IMR-90 (cell line): ENCODE data around the gene RBM44. TPM values are rescaled to one million over a fixed set of nuclear protein-coding genes. Genes with fewer than 3 reads are reported as not detected.

ENCODE experiments used
- ATAC-seq: fragments of 200-7000 bp; cut with Tn5 transposase; 2 replicates; pipeline ENCODE4 v1.9.1; 2020; ENCODE audit warnings: low read depth, mild to moderate bottlenecking, moderate library complexity
- BruUV-seq: library from RNA; stranded (reverse); fragments of 400-500 nt; replicated peaks from 2 replicates; lab custom pipeline; 2021; lab: Mats Ljungman, UMichigan
- CTCF ChIA-PET: fragments of 300-600 bp; formaldehyde crosslinking; extraction: SDS; loops from one replicate; lab custom pipeline; 2021; ENCODE audit warnings: antibody characterized with exemption; lab: Yijun Ruan, JAX
- POLR2A ChIA-PET: fragments of 300-600 bp; sonication (Branson Sonifier 250); formaldehyde crosslinking; loops from one replicate; lab custom pipeline; 2022; ENCODE audit warnings: antibody characterized with exemption; ENCODE audit not compliant: unreplicated experiment; lab: Charles Lee
- DNase-seq: peaks from one replicate; pipeline ENCODE4 v3.0.0; 2013
- H2AFZ ChIP-seq: replicated peaks from 2 replicates; pipeline ENCODE3; 2013; ENCODE audit warnings: low read length, mild to moderate bottlenecking; ENCODE audit not compliant: poor library complexity
- H2AK5ac ChIP-seq: 2 replicates; pipeline ENCODE4 v1.6.1; 2013; ENCODE audit warnings: low read depth, low read length, inconsistent platforms
- H2AK9ac ChIP-seq: replicated peaks from 2 replicates; pipeline ENCODE3; 2013; ENCODE audit warnings: mild to moderate bottlenecking, low read depth, low read length, moderate library complexity; ENCODE audit not compliant: poor library complexity
- H2BK120ac ChIP-seq: 2 replicates; pipeline ENCODE4 v1.6.1; 2013; ENCODE audit warnings: low read depth, low read length, inconsistent platforms
- H2BK15ac ChIP-seq: 3 replicates; pipeline ENCODE4 v1.6.1; 2013; ENCODE audit warnings: low read depth, low read length, inconsistent platforms
- H2BK20ac ChIP-seq: 2 replicates; pipeline ENCODE4 v1.6.1; 2013; ENCODE audit warnings: low read depth, mild to moderate bottlenecking, inconsistent platforms, low read length, moderate library complexity
- H2BK5ac ChIP-seq: 2 replicates; pipeline ENCODE4 v1.6.1; 2013; ENCODE audit warnings: mild to moderate bottlenecking, low read depth, low read length, inconsistent platforms; ENCODE audit not compliant: poor library complexity, severe bottlenecking
- H3K14ac ChIP-seq: replicated peaks from 2 replicates; pipeline ENCODE4 v1.6.1; 2013; ENCODE audit warnings: low read depth, low read length, inconsistent platforms
- H3K18ac ChIP-seq: 2 replicates; pipeline ENCODE4 v1.6.1; 2013; ENCODE audit warnings: low read depth, low read length, control low read depth
- H3K23ac ChIP-seq: 2 replicates; pipeline ENCODE4 v1.6.1; 2013; ENCODE audit warnings: low read depth, low read length, inconsistent platforms
- H3K27ac ChIP-seq: 2 replicates; pipeline ENCODE4 v1.5.1; 2013; ENCODE audit warnings: mild to moderate bottlenecking, control low read depth, low read length; ENCODE audit not compliant: insufficient read depth
- H3K27me3 ChIP-seq: 2 replicates; pipeline ENCODE4 v1.6.1; 2013; ENCODE audit warnings: low read length; ENCODE audit not compliant: control insufficient read depth, insufficient read depth
- H3K36me3 ChIP-seq: 2 replicates; pipeline ENCODE4 v1.6.1; 2013; ENCODE audit warnings: low read length, mixed read lengths; ENCODE audit not compliant: control insufficient read depth, insufficient read depth
- H3K4ac ChIP-seq: 2 replicates; pipeline ENCODE4 v1.6.1; 2013; ENCODE audit warnings: low read depth, low read length, inconsistent platforms
- H3K4me1 ChIP-seq: 2 replicates; pipeline ENCODE4 v1.6.1; 2013; ENCODE audit warnings: low read length, mixed read lengths; ENCODE audit not compliant: control insufficient read depth, insufficient read depth
- H3K4me2 ChIP-seq: 2 replicates; pipeline ENCODE4 v1.6.1; 2013; ENCODE audit warnings: low read depth, mild to moderate bottlenecking, control low read depth, low read length, moderate library complexity
- H3K4me3 ChIP-seq: 2 replicates; pipeline ENCODE4 v1.5.1; 2013; ENCODE audit warnings: low read depth, mild to moderate bottlenecking, control low read depth, low read length, moderate library complexity; ENCODE audit not compliant: insufficient read depth
- H3K56ac ChIP-seq: 2 replicates; pipeline ENCODE4 v1.6.1; 2013; ENCODE audit warnings: low read length, inconsistent platforms; ENCODE audit not compliant: insufficient read depth; ENCODE audit errors: extremely low read depth
- H3K79me1 ChIP-seq, 2 experiments: 2 replicates each; pipeline ENCODE4 v1.6.1; 2013; ENCODE audit warnings: low read length in 2 of 2, inconsistent platforms in 1 of 2, low read depth in 1 of 2
- H3K9ac ChIP-seq: 2 replicates; pipeline ENCODE4 v1.6.1; 2013; ENCODE audit warnings: low read depth, low read length, control low read depth
- H3K9me1 ChIP-seq: 2 replicates; pipeline ENCODE4 v1.6.1; 2013; ENCODE audit warnings: low read length, inconsistent platforms; ENCODE audit not compliant: insufficient read depth
- H3K9me3 ChIP-seq: 2 replicates; pipeline ENCODE4 v1.6.1; 2013; ENCODE audit warnings: low read length; ENCODE audit not compliant: control insufficient read depth, insufficient read depth
- H4K20me1 ChIP-seq: 2 replicates; pipeline ENCODE4 v1.6.1; 2013; ENCODE audit warnings: low read length, inconsistent platforms; ENCODE audit not compliant: insufficient read depth
- H4K5ac ChIP-seq: 2 replicates; pipeline ENCODE4 v1.6.1; 2013; ENCODE audit warnings: mild to moderate bottlenecking, low read depth, low read length, control low read depth
- H4K8ac ChIP-seq, 2 experiments: 2 replicates each; pipeline ENCODE4 v1.6.1; 2013; ENCODE audit warnings: low read depth in 2 of 2, low read length in 2 of 2, control low read depth in 1 of 2, inconsistent platforms in 1 of 2
- H4K91ac ChIP-seq: 2 replicates; pipeline ENCODE4 v1.6.1; 2013; ENCODE audit warnings: low read depth, low read length, inconsistent platforms; ENCODE audit not compliant: insufficient read depth
- BHLHE40 ChIP-seq: fragments of 150-350 bp; IDR thresholded peaks from 2 replicates; pipeline ENCODE4 v1.6.1; 2016; ENCODE audit warnings: mild to moderate bottlenecking, low read depth, low read length
- CEBPB ChIP-seq: IDR thresholded peaks from 2 replicates; pipeline ENCODE4 v1.6.1; 2012; ENCODE audit warnings: low read depth, low read length, improper control_type of control experiment
- CHD1 ChIP-seq: IDR thresholded peaks from 2 replicates; pipeline ENCODE4 v1.6.1; 2012; ENCODE audit warnings: low read depth, low read length, improper control_type of control experiment
- ELK1 ChIP-seq: fragments of 150-350 bp; IDR thresholded peaks from 2 replicates; pipeline ENCODE4 v1.6.1; 2016; ENCODE audit warnings: low read depth, mild to moderate bottlenecking, low read length, moderate library complexity, borderline replicate concordance
- FOS ChIP-seq: fragments of 150-350 bp; IDR thresholded peaks from 2 replicates; pipeline ENCODE4 v1.6.1; 2016; ENCODE audit warnings: low read depth, low read length
- MAFK ChIP-seq: IDR thresholded peaks from 2 replicates; pipeline ENCODE4 v1.6.1; 2012; ENCODE audit warnings: low read depth, low read length, improper control_type of control experiment
- MAZ ChIP-seq: IDR thresholded peaks from 2 replicates; pipeline ENCODE4 v1.6.1; 2012; ENCODE audit warnings: low read depth, mild to moderate bottlenecking, low read length, improper control_type of control experiment, moderate library complexity, borderline replicate concordance
- MXI1 ChIP-seq: IDR thresholded peaks from 2 replicates; pipeline ENCODE4 v1.6.1; 2012; ENCODE audit warnings: low read depth, mild to moderate bottlenecking, low read length, moderate library complexity, borderline replicate concordance
- NFE2L2 ChIP-seq: fragments of 150-350 bp; IDR thresholded peaks from 2 replicates; pipeline ENCODE4 v1.6.1; 2016; ENCODE audit warnings: low read depth, mild to moderate bottlenecking, low read length
- POLR2A ChIP-seq: IDR thresholded peaks from 2 replicates; pipeline ENCODE4 v1.6.1; 2012; ENCODE audit warnings: mild to moderate bottlenecking, low read depth, low read length
- RAD21 ChIP-seq: IDR thresholded peaks from 2 replicates; pipeline ENCODE4 v1.6.1; 2012; ENCODE audit warnings: low read length, improper control_type of control experiment
- RCOR1 ChIP-seq: IDR thresholded peaks from 2 replicates; pipeline ENCODE4 v1.6.1; 2012; ENCODE audit warnings: mild to moderate bottlenecking, low read length, improper control_type of control experiment; ENCODE audit not compliant: insufficient replicate concordance
- RFX5 ChIP-seq: IDR thresholded peaks from 2 replicates; pipeline ENCODE4 v1.8.0; 2012; ENCODE audit warnings: low read depth, mild to moderate bottlenecking, low read length, moderate library complexity
- SMC3 ChIP-seq: fragments of 150-350 bp; IDR thresholded peaks from 2 replicates; pipeline ENCODE4 v1.6.1; 2016; ENCODE audit warnings: low read depth, mild to moderate bottlenecking, antibody characterized with exemption, low read length, moderate library complexity
- USF2 ChIP-seq: fragments of 150-350 bp; IDR thresholded peaks from 2 replicates; pipeline ENCODE4 v1.6.1; 2017; ENCODE audit warnings: mild to moderate bottlenecking, antibody characterized with exemption, low read length, low read depth
- WGBS, 2 experiments: methylation state at CpG; one replicate each; pipeline versions ENCODE4 v1.1.5 to v1.1.7; 2013; ENCODE audit warnings: missing lambda C conversion rate in 2 of 2; ENCODE audit not compliant: insufficient read length in 1 of 2; ENCODE audit errors: extremely low coverage in 2 of 2; 5-methylcytosine and 5-hydroxymethylcytosine counted together
- dilution Hi-C: fragments of 300-500 bp; cut with HindIII; formaldehyde crosslinking; loops from one replicate; pipeline ENCODE4 v1.14.3; 2018; ENCODE audit warnings: low sequenced_read_pairs; ENCODE audit not compliant: unreplicated experiment
- in situ Hi-C: fragments of 300-500 bp; cut with MboI; formaldehyde crosslinking; loops from 3 replicates; pipeline ENCODE4 v1.14.3; 2019; ENCODE audit warnings: low sequenced_read_pairs, inconsistent platforms, mixed read lengths
- intact Hi-C: fragments of 100-400 bp; cut with micrococcal nuclease; formaldehyde crosslinking; loops from 2 replicates; pipeline ENCODE4 v1.10.0; 2022
- polyA plus RNA-seq, 3 experiments: library from polyadenylated mRNA; depleted of rRNA; stranded (reverse); fragments of >200 nt; gene quantifications; 2 replicates each; pipeline ENCODE4 v1.2.3, GENCODE V29; 2012; ENCODE audit warnings: low replicate concordance in 1 of 3
- total RNA-seq: library from RNA; depleted of rRNA; stranded (reverse); fragments of >200 nt; gene quantifications from 2 replicates; pipeline ENCODE4 v1.2.3, GENCODE V29; 2012
- TF ChIP-seq, protein P1 (sequence below): conservative IDR thresholded peaks from 2 replicates; pipeline ENCODE4 v1.5.1; 2012; ENCODE audit warnings: mild to moderate bottlenecking, low read depth, low read length, improper control_type of control experiment

The RBM44 gene
- total and polyA plus RNA-seq, 2 of the 4 experiments (the other 2 are of a cell fraction): 0.14 to 0.18 TPM

DNA sequence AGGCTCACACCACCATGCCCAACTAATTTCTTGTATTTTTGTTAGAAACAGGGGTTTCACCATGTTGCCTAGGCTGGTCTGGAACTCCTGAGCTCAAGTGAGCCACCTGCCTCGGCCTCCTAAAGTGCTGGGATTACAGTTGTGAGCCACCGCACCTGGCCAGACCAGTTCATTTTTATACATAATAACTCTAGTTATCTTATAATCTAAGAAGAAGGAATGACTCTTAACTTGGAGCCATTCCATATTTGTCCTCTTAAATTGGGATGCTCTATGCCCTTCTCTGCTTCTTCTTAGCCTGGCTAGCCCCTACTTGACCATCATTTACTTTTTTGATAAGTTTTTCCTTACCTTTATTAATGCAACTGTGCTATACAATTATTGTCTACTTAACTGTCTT is 2.9 kb downstream of the RBM44 start:
- no peak overlapping the region for H4K5ac ChIP-seq
- ATAC-seq (no peak), DNase-seq (no peak)
- H4K20me1 ChIP-seq: no peaks in the 10 kb centered on the region
- H2BK15ac ChIP-seq: no peak overlapping the region
- no peak overlapping the region for H2BK5ac ChIP-seq
- ChIA-PET POLR2A (no interaction called here), CTCF (no interaction called here)
- dilution Hi-C loops (no loop called here), in situ Hi-C loops (no loop called here), intact Hi-C loops (no loop called here)
- H3K4me1 ChIP-seq: no peaks in the 10 kb centered on the region
- no peak overlapping the region for H2BK120ac ChIP-seq
- no peak overlapping the region for H3K4me2 ChIP-seq
- no peak overlapping the region for H3K4ac ChIP-seq
- no peak overlapping the region for H3K23ac ChIP-seq
- no peak overlapping the region for H3K9ac ChIP-seq
- BruUV-seq: no TSS peak
- H3K4me3 ChIP-seq: no peak overlapping the region
- peaks cover 2% of the 10 kb centered on the region; the same call in 1 of the 2 replicates for H3K27me3 ChIP-seq
- no peak overlapping the region for H2AK9ac ChIP-seq
- H3K18ac ChIP-seq: no peak overlapping the region
- H3K27ac ChIP-seq: no peak overlapping the region
- H2AK5ac ChIP-seq: no peak overlapping the region
- H3K36me3 ChIP-seq: no peaks in the 10 kb centered on the region
- TF ChIP-seq CEBPB (no peak), USF2 (no peak), MXI1 (no peak), RFX5 (no peak), POLR2A (no peak), BHLHE40 (no peak), ELK1 (no peak), RCOR1 (no peak), SMC3 (no peak), FOS (no peak), CHD1 (no peak), MAFK (no peak), NFE2L2 (no peak), MAZ (no peak), RAD21 (no peak)
- TF ChIP-seq, protein P1, sequence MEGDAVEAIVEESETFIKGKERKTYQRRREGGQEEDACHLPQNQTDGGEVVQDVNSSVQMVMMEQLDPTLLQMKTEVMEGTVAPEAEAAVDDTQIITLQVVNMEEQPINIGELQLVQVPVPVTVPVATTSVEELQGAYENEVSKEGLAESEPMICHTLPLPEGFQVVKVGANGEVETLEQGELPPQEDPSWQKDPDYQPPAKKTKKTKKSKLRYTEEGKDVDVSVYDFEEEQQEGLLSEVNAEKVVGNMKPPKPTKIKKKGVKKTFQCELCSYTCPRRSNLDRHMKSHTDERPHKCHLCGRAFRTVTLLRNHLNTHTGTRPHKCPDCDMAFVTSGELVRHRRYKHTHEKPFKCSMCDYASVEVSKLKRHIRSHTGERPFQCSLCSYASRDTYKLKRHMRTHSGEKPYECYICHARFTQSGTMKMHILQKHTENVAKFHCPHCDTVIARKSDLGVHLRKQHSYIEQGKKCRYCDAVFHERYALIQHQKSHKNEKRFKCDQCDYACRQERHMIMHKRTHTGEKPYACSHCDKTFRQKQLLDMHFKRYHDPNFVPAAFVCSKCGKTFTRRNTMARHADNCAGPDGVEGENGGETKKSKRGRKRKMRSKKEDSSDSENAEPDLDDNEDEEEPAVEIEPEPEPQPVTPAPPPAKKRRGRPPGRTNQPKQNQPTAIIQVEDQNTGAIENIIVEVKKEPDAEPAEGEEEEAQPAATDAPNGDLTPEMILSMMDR: no peak
- H4K8ac ChIP-seq: no peak overlapping the region
- no peak overlapping the region for H3K14ac ChIP-seq
- no peaks in the 10 kb centered on the region for H3K9me1 ChIP-seq
- no peaks in the 10 kb centered on the region for H3K79me1 ChIP-seq
- H4K91ac ChIP-seq: no peak overlapping the region
- WGBS, 2 experiments: no CpG with 5 or more reads among the region's 2 CpGs
- H2AFZ ChIP-seq: no peak overlapping the region
- no peak overlapping the region for H3K56ac ChIP-seq
- no peak overlapping the region for H2BK20ac ChIP-seq
- no peaks in the 10 kb centered on the region for H3K9me3 ChIP-seq
